SU-DHL-6 (cell line): Measurements from ENCODE around the gene PDIA5.
"Not testable (repeated sequence)": the region's sequence is repeated elsewhere in the genome, so short reads cannot be mapped to it uniquely, and the experiment has no call there.

Experiments used
- H2AFZ ChIP-seq: fragments of 200-600 bp; sonication (generic); 2 replicates; pipeline ENCODE4 v1.6.1; 2014; ENCODE audit warnings: low read depth, mild to moderate bottlenecking, moderate library complexity, mixed read lengths, antibody characterized with exemption, low read length; ENCODE audit not compliant: severe bottlenecking
- H3F3A ChIP-seq: fragments of 200-600 bp; shearing (Covaris generic); 2 replicates; pipeline ENCODE4 v1.6.0; 2016; ENCODE audit warnings: antibody characterized with exemption, mild to moderate bottlenecking; ENCODE audit not compliant: insufficient read depth
- H3K27ac ChIP-seq: fragments of 200-600 bp; sonication (generic); 2 replicates; pipeline ENCODE4 v1.5.1; 2016; ENCODE audit warnings: low read depth, mild to moderate bottlenecking, low read length, moderate library complexity, mixed read lengths
- H3K27me3 ChIP-seq: fragments of 200-600 bp; sonication (generic), shearing (Covaris generic); 2 replicates; pipeline ENCODE4 v1.6.0; 2014; ENCODE audit warnings: mild to moderate bottlenecking, low read length
- H3K36me3 ChIP-seq: fragments of 200-600 bp; sonication (generic); 2 replicates; pipeline ENCODE4 v1.6.1; 2014; ENCODE audit warnings: mild to moderate bottlenecking, low read length, mixed read lengths
- H3K4me2 ChIP-seq: fragments of 300-600, 200-600 bp; shearing (Covaris generic), sonication (generic); 2 replicates; pipeline ENCODE4 v1.6.0; 2014; ENCODE audit warnings: low read length, low read depth, mild to moderate bottlenecking; ENCODE audit not compliant: poor library complexity, severe bottlenecking
- H3K4me3 ChIP-seq: fragments of 200-600 bp; sonication (generic); 2 replicates; pipeline ENCODE4 v1.5.1; 2014; ENCODE audit warnings: antibody characterized with exemption, low read length, mild to moderate bottlenecking, mixed read lengths; ENCODE audit not compliant: insufficient read depth, poor library complexity, severe bottlenecking
- H3K79me2 ChIP-seq: fragments of 200-600 bp; sonication (generic); 2 replicates; pipeline ENCODE4 v1.6.1; 2014; ENCODE audit warnings: mild to moderate bottlenecking, low read length, moderate library complexity; ENCODE audit not compliant: insufficient read depth
- H3K9ac ChIP-seq: fragments of 200-600 bp; sonication (generic); 2 replicates; pipeline ENCODE4 v1.7.0; 2014; ENCODE audit warnings: mild to moderate bottlenecking, low read length
- H3K9me2 ChIP-seq: fragments of 200-600 bp; sonication (generic); replicated peaks from 2 replicates; pipeline ENCODE4 v1.6.1; 2014; ENCODE audit warnings: low read length; ENCODE audit not compliant: insufficient read depth
- H3K9me3 ChIP-seq: fragments of 200-600 bp; sonication (generic); 2 replicates; pipeline ENCODE4 v1.6.1; 2014; ENCODE audit warnings: low read length, mixed read lengths; ENCODE audit not compliant: insufficient read depth
- H4K20me1 ChIP-seq: fragments of 200-600 bp; sonication (generic); 2 replicates; pipeline ENCODE4 v1.6.1; 2014; ENCODE audit warnings: low read depth, mild to moderate bottlenecking, antibody characterized with exemption, low read length, moderate library complexity, mixed read lengths
- CTCF ChIP-seq: fragments of 200-600 bp; sonication (generic); IDR thresholded peaks from one replicate; pipeline ENCODE4 v1.5.1; 2017; ENCODE audit warnings: antibody characterized with exemption, mild to moderate bottlenecking, low read length, moderate library complexity; ENCODE audit not compliant: insufficient read depth, poor library complexity, severe bottlenecking
- EZH2phosphoT487 ChIP-seq: fragments of 200-600 bp; sonication (generic), shearing (Covaris generic); conservative IDR thresholded peaks from 2 replicates; pipeline ENCODE4 v1.6.1; 2018; ENCODE audit warnings: mild to moderate bottlenecking, antibody characterized with exemption, low read length, moderate library complexity, mixed read lengths

Gene PDIA5

GRCh38 chr3:123151251-123151705 is 84.5 kb downstream of the PDIA5 start:
- H3K9me2 ChIP-seq: no peaks in the 10 kb centered on the region
- no peak overlapping the region for H2AFZ ChIP-seq
- H3K79me2 ChIP-seq: no peaks in the 10 kb centered on the region
- no peak overlapping the region for H3K9ac ChIP-seq
- H3K9me3 ChIP-seq: no peaks in the 10 kb centered on the region
- no peak overlapping the region for H3K4me3 ChIP-seq
- no peaks in the 10 kb centered on the region for H4K20me1 ChIP-seq
- no peak overlapping the region for H3K27ac ChIP-seq
- H3K36me3 ChIP-seq: no peaks in the 10 kb centered on the region
- no peaks in the 10 kb centered on the region for H3K27me3 ChIP-seq
- peaks cover 15% of the 10 kb centered on the region for H3F3A ChIP-seq
- TF ChIP-seq EZH2phosphoT487: no peak
- TF ChIP-seq CTCF: no peak
- no peak overlapping the region for H3K4me2 ChIP-seq

- not testable (repeated sequence) for H3K9me3 ChIP-seq, H3K36me3 ChIP-seq, H4K20me1 ChIP-seq, H3K9ac ChIP-seq, H3K9me2 ChIP-seq, H3K79me2 ChIP-seq, H3K4me2 ChIP-seq, H3K27me3 ChIP-seq, H3K4me3 ChIP-seq, H2AFZ ChIP-seq
- H3K27ac ChIP-seq: peak overlapping the region; percentile 74
- peaks cover 15% of the 10 kb centered on the region for H3F3A ChIP-seq
These were observed 85.1 kb downstream of the PDIA5 start for GRCh38 chr3:123151853-123152420.

- Histone ChIP-seq H3K36me3 (no peaks in the 10 kb centered on the region), H3K4me3 (no peak overlapping the region), H3K79me2 (no peaks in the 10 kb centered on the region), H3K4me2 (peak overlapping the region; percentile 39), H3K27ac (peak overlapping the region; percentile 74), H3K9me2 (no peaks in the 10 kb centered on the region), H3K9me3 (no peaks in the 10 kb centered on the region), H3F3A (peaks cover 15% of the 10 kb centered on the region), H4K20me1 (no peaks in the 10 kb centered on the region), H2AFZ (no peak overlapping the region), H3K27me3 (no peaks in the 10 kb centered on the region), H3K9ac (peak overlapping the region; percentile 24; the same call in 1 of the 2 replicates)
- TF ChIP-seq CTCF (no peak), EZH2phosphoT487 (no peak)
These were observed 85.9 kb downstream of the PDIA5 start for GRCh38 chr3:123152687-123153086.

GRCh38 chr3:123153125-123154019 is 86.5 kb downstream of the PDIA5 start:
- Histone ChIP-seq H2AFZ (no peak overlapping the region), H3K4me3 (no peak overlapping the region), H3K27me3 (no peaks in the 10 kb centered on the region), H4K20me1 (no peaks in the 10 kb centered on the region), H3K9ac (peak overlapping the region; percentile 36), H3F3A (peaks cover 15% of the 10 kb centered on the region), H3K27ac (peak overlapping the region; percentile 74), H3K79me2 (no peaks in the 10 kb centered on the region), H3K4me2 (peak overlapping the region; percentile 39), H3K9me2 (no peaks in the 10 kb centered on the region), H3K36me3 (no peaks in the 10 kb centered on the region), H3K9me3 (no peaks in the 10 kb centered on the region)
- TF ChIP-seq EZH2phosphoT487: no peak
- TF ChIP-seq CTCF: no peak
